ENCODE data around the gene CYP3A7. TPM values are rescaled to one million over a fixed set of nuclear protein-coding genes. Genes with fewer than 3 reads are reported as not detected.

The CYP3A7 gene
- total and polyA plus RNA-seq, 11 donors, result not detected

DNA sequence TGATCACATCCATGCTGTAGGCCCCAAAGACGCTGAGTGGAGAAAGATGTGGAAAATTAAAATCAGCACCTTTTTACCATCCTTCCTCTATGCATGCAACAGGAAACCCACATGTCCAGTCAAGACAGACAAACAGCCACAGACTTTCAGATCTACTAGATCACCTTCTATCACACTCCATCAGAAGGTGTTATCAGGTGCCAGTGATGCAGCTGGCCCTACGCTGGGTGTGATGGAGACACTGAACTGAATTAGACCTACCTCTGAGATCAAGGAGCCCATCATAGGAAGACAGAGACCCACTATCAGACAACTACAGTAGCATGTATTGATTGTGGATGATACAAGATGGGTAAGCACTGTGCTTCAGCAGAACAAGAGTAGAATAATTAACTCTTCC is 33.5 kb upstream of the CYP3A7 start:
- Histone ChIP-seq H3K4me1 (peaks cover 0 to 1% (median 0%) of the 10 kb centered on the region in 12 donors), H3K27ac (no peak overlapping the region), H3K9me3 (peaks cover 0 to 5% (median 0%) of the 10 kb centered on the region in 12 donors), H3K36me3 (no peaks in the 10 kb centered on the region), H3K27me3 (peaks cover 0 to 12% (median 0%) of the 10 kb centered on the region in 9 donors), H3K4me3 (no peak overlapping the region)
- WGBS, 4 donors, result 89 to 93% (median 92%) methylated on average over 2 of the region's 2 CpGs
- DNase-seq (no peak), ATAC-seq (no peak)
- intact Hi-C loops (cut with DNase I), result no loop called here
- TF ChIP-seq POLR2A (IDR thresholded peaks at IDR 0.05) (no peak), CTCF (IDR thresholded peaks at IDR 0.05) (no peak)

DNA sequence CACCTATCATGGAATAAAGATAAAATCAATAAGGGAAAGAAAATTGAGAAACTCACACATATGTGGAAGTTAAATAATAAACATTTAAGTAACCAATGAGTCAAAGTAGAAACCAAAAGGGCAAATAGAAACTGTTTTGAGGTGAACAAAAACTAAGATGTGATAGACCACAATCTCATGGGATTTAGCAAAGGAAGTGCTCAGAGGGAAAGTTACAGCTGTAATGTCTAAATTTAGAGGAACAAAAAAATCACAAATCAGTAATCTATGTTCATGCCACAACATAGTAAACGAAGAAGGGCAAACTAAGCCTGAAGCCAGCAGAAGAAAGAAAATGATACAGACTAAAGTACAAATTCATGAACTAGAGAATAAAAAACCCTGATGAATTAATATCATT is 32.7 kb upstream of the CYP3A7 start:
- intact Hi-C loops (cut with DNase I), result no loop called here
- Histone ChIP-seq H3K27me3 (peaks cover 0 to 10% (median 0%) of the 10 kb centered on the region in 9 donors), H3K27ac (no peak overlapping the region), H3K9me3 (peaks cover 0 to 5% (median 0%) of the 10 kb centered on the region in 12 donors), H3K36me3 (no peaks in the 10 kb centered on the region), H3K4me1 (peaks cover 0 to 4% (median 0%) of the 10 kb centered on the region in 12 donors), H3K4me3 (no peak overlapping the region)
- ATAC-seq (no peak), DNase-seq (no peak)
- WGBS, 4 donors, result 27 to 57% (median 42%) methylated on average over 1 of the region's 1 CpG
- TF ChIP-seq POLR2A (IDR thresholded peaks at IDR 0.05) (no peak), CTCF (IDR thresholded peaks at IDR 0.05) (no peak)

DNA sequence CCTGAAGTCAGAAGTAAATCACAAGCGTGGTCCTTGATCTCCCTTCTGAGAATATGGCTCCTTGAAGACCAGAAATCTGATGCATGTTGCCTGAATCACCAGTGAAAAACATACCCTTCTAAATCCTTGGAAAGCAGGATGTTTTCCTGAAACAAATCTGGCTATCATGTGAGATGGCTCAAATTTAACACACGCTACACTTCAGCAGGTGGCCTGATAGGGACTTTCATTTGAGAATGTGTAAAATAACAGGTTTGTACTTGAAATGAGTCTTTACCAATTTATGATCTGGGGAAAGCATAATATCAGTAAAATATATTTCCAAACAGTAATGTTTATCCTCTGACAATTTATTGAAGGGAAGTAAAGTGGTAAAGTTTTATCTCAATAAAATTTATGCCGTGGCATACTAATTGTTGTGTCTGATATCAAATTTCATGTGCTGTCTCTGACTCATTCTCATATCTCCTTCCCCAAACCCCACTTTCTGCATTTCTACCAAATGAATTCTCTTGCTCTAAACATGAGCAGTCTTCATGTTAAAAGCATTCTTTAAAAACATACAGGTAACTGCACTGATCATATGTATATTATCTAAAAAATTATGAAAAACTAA is 31.6 kb upstream of the CYP3A7 start:
- TF ChIP-seq CTCF (IDR thresholded peaks at IDR 0.05), result no peak
- no peak for TF ChIP-seq POLR2A (IDR thresholded peaks at IDR 0.05)
- ATAC-seq (no peak), DNase-seq (no peak)
- Histone ChIP-seq H3K4me1 (peaks cover 0 to 4% (median 0%) of the 10 kb centered on the region in 12 donors), H3K9me3 (peaks cover 0 to 5% (median 0%) of the 10 kb centered on the region in 12 donors), H3K36me3 (no peaks in the 10 kb centered on the region), H3K27ac (no peak overlapping the region), H3K4me3 (no peak overlapping the region), H3K27me3 (peaks cover 0 to 8% (median 0%) of the 10 kb centered on the region in 9 donors)
- intact Hi-C loops (cut with DNase I), result no loop called here
- 88 to 95% (median 92%) methylated on average over 3 of the region's 3 CpGs for WGBS, 4 donors

DNA sequence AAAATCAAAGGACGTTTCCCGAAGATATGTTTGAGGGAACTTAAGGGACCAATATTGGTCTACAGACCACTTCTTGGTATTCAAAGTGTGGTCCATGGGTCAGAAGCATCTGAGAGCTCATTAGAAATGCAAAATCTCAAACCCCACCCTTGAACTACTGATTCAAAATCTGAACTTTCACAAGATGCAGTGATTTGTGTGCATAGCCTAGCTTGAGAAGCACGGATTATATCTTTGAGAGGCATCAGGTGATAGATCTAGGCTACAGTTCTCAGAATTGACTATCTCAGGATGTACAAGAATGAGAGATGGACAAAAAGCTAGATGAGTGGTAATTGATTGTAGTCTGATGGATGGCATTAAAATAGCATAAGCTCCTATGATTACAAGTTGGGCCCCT is 29.5 kb upstream of the CYP3A7 start:
- H3K4me1 ChIP-seq, result peaks cover 0 to 4% (median 0%) of the 10 kb centered on the region in 12 donors
- H3K36me3 ChIP-seq, result no peaks in the 10 kb centered on the region
- 73 to 86% (median 84%) methylated on average over 3 of the region's 3 CpGs for WGBS, 4 donors
- H3K27me3 ChIP-seq, result no peaks in the 10 kb centered on the region
- no peaks in the 10 kb centered on the region for H3K9me3 ChIP-seq
- TF ChIP-seq CTCF (IDR thresholded peaks at IDR 0.05) (no peak), POLR2A (IDR thresholded peaks at IDR 0.05) (no peak)
- intact Hi-C loops (cut with DNase I), result no loop called here
- DNase-seq, result no peak
- H3K4me3 ChIP-seq, result no peak overlapping the region
- no peak for ATAC-seq
- no peak overlapping the region for H3K27ac ChIP-seq
